WTC11 (cell line): Measurements from ENCODE around the gene SLC25A48. TPM values are rescaled to one million over a fixed set of nuclear protein-coding genes. Genes with fewer than 3 reads are reported as not detected.

Experiments used
- ATAC-seq: fragments of 200-7000 bp; cut with Tn5 transposase; 2 replicates; pipeline ENCODE4 v1.10.0; 2021; ENCODE audit warnings: mild to moderate bottlenecking, moderate library complexity
- CTCF ChIA-PET: fragments of 300-600 bp; sonication (Branson Sonifier 250); formaldehyde crosslinking; loops from one replicate; lab custom pipeline; 2021; ENCODE audit warnings: antibody characterized with exemption; lab: Charles Lee
- POLR2A ChIA-PET: fragments of 350-600 bp; sonication (Branson Sonifier 250); formaldehyde crosslinking; loops from one replicate; lab custom pipeline; 2021; ENCODE audit warnings: antibody characterized with exemption; lab: Charles Lee
- DNase-seq: peaks from one replicate; pipeline ENCODE4 v3.0.0; 2021; ENCODE audit warnings: low spot score
- H3K27ac Mint-ChIP-seq: 2 replicates; pipeline ENCODE4 v1.8.0; 2021; ENCODE audit warnings: mixed read lengths
- H3K27me3 Mint-ChIP-seq: 2 replicates; pipeline ENCODE4 v1.8.0; 2021; ENCODE audit warnings: low read depth, mild to moderate bottlenecking, moderate library complexity, mixed read lengths
- H3K36me3 Mint-ChIP-seq: 2 replicates; pipeline ENCODE4 v1.8.0; 2021; ENCODE audit warnings: mixed read lengths
- H3K4me1 Mint-ChIP-seq: 2 replicates; pipeline ENCODE4 v1.8.0; 2022; ENCODE audit warnings: mixed read lengths
- H3K4me3 Mint-ChIP-seq: 2 replicates; pipeline ENCODE4 v1.8.0; 2021; ENCODE audit warnings: mild to moderate bottlenecking, moderate library complexity, mixed read lengths
- H3K9me3 Mint-ChIP-seq: 2 replicates; pipeline ENCODE4 v1.8.0; 2021; ENCODE audit warnings: mixed read lengths
- ELF4 ChIP-seq: sonication (generic); formaldehyde crosslinking; IDR thresholded peaks from 2 replicates; pipeline ENCODE4 v1.8.1; 2022; ENCODE audit warnings: low read depth, mild to moderate bottlenecking, moderate library complexity, missing genetic modification reagents
- FOXP1 ChIP-seq: sonication (generic); formaldehyde crosslinking; IDR thresholded peaks from 2 replicates; pipeline ENCODE4 v1.8.0; 2022; ENCODE audit warnings: missing genetic modification reagents, mild to moderate bottlenecking, moderate library complexity, borderline replicate concordance
- FOXP4 ChIP-seq: sonication (generic); formaldehyde crosslinking; IDR thresholded peaks from 2 replicates; pipeline ENCODE4 v1.8.0; 2022; ENCODE audit warnings: mild to moderate bottlenecking, missing genetic modification reagents
- GRHL2 ChIP-seq: fragments of 250-450 bp; sonication (Bioruptor Pico); IDR thresholded peaks from 2 replicates; pipeline ENCODE4 v1.8.0; 2022; ENCODE audit warnings: mild to moderate bottlenecking, moderate library complexity; ENCODE audit not compliant: insufficient replicate concordance, severe bottlenecking
- MYBL2 ChIP-seq: sonication (generic); formaldehyde crosslinking; IDR thresholded peaks from 2 replicates; pipeline ENCODE4 v1.8.1; 2023; ENCODE audit warnings: mild to moderate bottlenecking, moderate library complexity, missing genetic modification reagents
- NR1H2 ChIP-seq: sonication (generic); formaldehyde crosslinking; IDR thresholded peaks from 2 replicates; pipeline ENCODE4 v1.9.0; 2021; ENCODE audit warnings: mild to moderate bottlenecking, moderate library complexity, missing genetic modification reagents
- OVOL2 ChIP-seq: fragments of 250-450 bp; sonication (Bioruptor Pico); IDR thresholded peaks from 2 replicates; pipeline ENCODE4 v1.9.0; 2021; ENCODE audit warnings: mild to moderate bottlenecking, borderline replicate concordance
- SMAD3 ChIP-seq: sonication (generic); formaldehyde crosslinking; IDR thresholded peaks from 2 replicates; pipeline ENCODE4 v1.8.0; 2022; ENCODE audit warnings: missing genetic modification reagents, mild to moderate bottlenecking, borderline replicate concordance
- SP1 ChIP-seq: sonication (generic); formaldehyde crosslinking; conservative IDR thresholded peaks from 2 replicates; pipeline ENCODE4 v1.8.1; 2022; ENCODE audit warnings: missing genetic modification reagents
- ZBTB43 ChIP-seq: sonication (generic); formaldehyde crosslinking; IDR thresholded peaks from 2 replicates; pipeline ENCODE4 v1.8.1; 2023; ENCODE audit warnings: mild to moderate bottlenecking, missing genetic modification reagents
- ZNF219 ChIP-seq: sonication (generic); formaldehyde crosslinking; IDR thresholded peaks from 2 replicates; pipeline ENCODE4 v1.8.0; 2023; ENCODE audit warnings: missing genetic modification reagents, mild to moderate bottlenecking, borderline replicate concordance
- ZNF263 ChIP-seq: sonication (generic); formaldehyde crosslinking; IDR thresholded peaks from 2 replicates; pipeline ENCODE4 v1.8.1; 2022; ENCODE audit warnings: low read depth, mild to moderate bottlenecking, moderate library complexity, missing genetic modification reagents
- ZNF281 ChIP-seq: sonication (generic); formaldehyde crosslinking; IDR thresholded peaks from 2 replicates; pipeline ENCODE4 v1.8.0; 2023; ENCODE audit warnings: mild to moderate bottlenecking, missing genetic modification reagents
- ZNF317 ChIP-seq: sonication (generic); formaldehyde crosslinking; IDR thresholded peaks from 2 replicates; pipeline ENCODE4 v1.8.1; 2023; ENCODE audit warnings: low read depth, mild to moderate bottlenecking, moderate library complexity, missing genetic modification reagents, borderline replicate concordance
- total RNA-seq: library from RNA; stranded (reverse); gene quantifications from 3 replicates; pipeline ENCODE4 v1.2.3, GENCODE V29; 2021
- TF ChIP-seq, protein P1 (sequence below): fragments of 250-450 bp; sonication (Bioruptor Pico); IDR thresholded peaks from 2 replicates; pipeline ENCODE4 v1.9.0; 2021; ENCODE audit warnings: moderate library complexity, mild to moderate bottlenecking, inconsistent platforms, borderline replicate concordance
- TF ChIP-seq, protein P2 (sequence below): sonication (generic); formaldehyde crosslinking; IDR thresholded peaks from 2 replicates; pipeline ENCODE4 v1.8.0; 2022; ENCODE audit warnings: missing genetic modification reagents

Gene SLC25A48
- total RNA-seq, 1 experiment from 2014 or later: 1.1 TPM

GRCh38 chr5:135901633-135902032 is 67.2 kb downstream of the SLC25A48 start (continued):
- no peak for TF ChIP-seq GRHL2 (CRISPR knock-in tag)
- TF ChIP-seq, all 79 proteins: peak for 0

DNA sequence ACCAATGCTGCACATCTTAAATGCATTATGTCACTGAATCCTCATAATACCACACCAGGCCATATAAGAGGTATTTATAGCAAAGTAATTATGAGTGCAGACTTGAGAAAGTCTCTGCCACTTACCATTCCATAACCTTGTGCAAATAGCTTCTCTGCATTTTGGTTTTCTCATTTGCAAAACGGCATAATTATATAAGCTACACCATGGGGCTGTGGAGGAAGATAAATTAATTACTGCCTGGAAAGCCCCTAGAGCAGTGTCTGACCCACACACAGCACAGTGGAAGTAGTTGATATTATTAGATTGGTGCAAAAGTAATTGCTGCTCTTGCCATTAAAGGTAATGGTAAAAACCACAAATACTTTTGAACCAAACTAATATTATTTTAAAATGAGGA is 70.7 kb downstream of the SLC25A48 start:
- ATAC-seq: no peak
- TF ChIP-seq OVOL2 (CRISPR knock-in tag) (no peak), ZNF219 (CRISPR knock-in tag) (no peak), NR1H2 (CRISPR knock-in tag) (no peak), ELF4 (no peak), SMAD3 (CRISPR knock-in tag) (no peak), ZNF263 (CRISPR knock-in tag) (no peak), ZNF317 (CRISPR knock-in tag) (no peak), MYBL2 (CRISPR knock-in tag) (no peak), FOXP4 (no peak), FOXP1 (CRISPR knock-in tag) (no peak), SP1 (CRISPR knock-in tag) (no peak), ZBTB43 (no peak), ZNF281 (CRISPR knock-in tag) (no peak)
- TF ChIP-seq, protein P1, sequence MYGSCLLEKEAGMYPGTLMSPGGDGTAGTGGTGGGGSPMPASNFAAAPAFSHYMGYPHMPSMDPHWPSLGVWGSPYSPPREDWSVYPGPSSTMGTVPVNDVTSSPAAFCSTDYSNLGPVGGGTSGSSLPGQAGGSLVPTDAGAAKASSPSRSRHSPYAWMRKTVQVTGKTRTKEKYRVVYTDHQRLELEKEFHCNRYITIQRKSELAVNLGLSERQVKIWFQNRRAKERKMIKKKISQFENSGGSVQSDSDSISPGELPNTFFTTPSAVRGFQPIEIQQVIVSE (CRISPR knock-in tag): no peak
- TF ChIP-seq, protein P2, sequence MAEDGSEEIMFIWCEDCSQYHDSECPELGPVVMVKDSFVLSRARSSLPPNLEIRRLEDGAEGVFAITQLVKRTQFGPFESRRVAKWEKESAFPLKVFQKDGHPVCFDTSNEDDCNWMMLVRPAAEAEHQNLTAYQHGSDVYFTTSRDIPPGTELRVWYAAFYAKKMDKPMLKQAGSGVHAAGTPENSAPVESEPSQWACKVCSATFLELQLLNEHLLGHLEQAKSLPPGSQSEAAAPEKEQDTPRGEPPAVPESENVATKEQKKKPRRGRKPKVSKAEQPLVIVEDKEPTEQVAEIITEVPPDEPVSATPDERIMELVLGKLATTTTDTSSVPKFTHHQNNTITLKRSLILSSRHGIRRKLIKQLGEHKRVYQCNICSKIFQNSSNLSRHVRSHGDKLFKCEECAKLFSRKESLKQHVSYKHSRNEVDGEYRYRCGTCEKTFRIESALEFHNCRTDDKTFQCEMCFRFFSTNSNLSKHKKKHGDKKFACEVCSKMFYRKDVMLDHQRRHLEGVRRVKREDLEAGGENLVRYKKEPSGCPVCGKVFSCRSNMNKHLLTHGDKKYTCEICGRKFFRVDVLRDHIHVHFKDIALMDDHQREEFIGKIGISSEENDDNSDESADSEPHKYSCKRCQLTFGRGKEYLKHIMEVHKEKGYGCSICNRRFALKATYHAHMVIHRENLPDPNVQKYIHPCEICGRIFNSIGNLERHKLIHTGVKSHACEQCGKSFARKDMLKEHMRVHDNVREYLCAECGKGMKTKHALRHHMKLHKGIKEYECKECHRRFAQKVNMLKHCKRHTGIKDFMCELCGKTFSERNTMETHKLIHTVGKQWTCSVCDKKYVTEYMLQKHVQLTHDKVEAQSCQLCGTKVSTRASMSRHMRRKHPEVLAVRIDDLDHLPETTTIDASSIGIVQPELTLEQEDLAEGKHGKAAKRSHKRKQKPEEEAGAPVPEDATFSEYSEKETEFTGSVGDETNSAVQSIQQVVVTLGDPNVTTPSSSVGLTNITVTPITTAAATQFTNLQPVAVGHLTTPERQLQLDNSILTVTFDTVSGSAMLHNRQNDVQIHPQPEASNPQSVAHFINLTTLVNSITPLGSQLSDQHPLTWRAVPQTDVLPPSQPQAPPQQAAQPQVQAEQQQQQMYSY: no peak
- ChIA-PET POLR2A (no interaction called here), CTCF (no interaction called here)
- Mint-ChIP-seq H3K4me1 (no peaks in the 10 kb centered on the region), H3K36me3 (no peaks in the 10 kb centered on the region), H3K4me3 (no peak overlapping the region), H3K9me3 (no peaks in the 10 kb centered on the region), H3K27ac (no peak overlapping the region), H3K27me3 (peaks cover 18% of the 10 kb centered on the region)
- DNase-seq: no peak
